Measurements from ENCODE around the gene MAGEA4. TPM values are rescaled to one million over a fixed set of nuclear protein-coding genes. Genes with fewer than 3 reads are reported as not detected.
"Not testable (repeated sequence)": the region's sequence is repeated elsewhere in the genome, so short reads cannot be mapped to it uniquely, and the experiment has no call there.

MAGEA4 gene
- not detected in 2 replicates for total RNA-seq

GRCh38 chrX:151912780-151913179 lies at the start of gene MAGEA4:
Gene MAGEA4 (plus strand): TSS chrX:151912889. CDS start chrX:151923665, 10,776 bp downstream.
- DNase-seq (ENCODE audit: extremely low read depth, low read depth, low spot score): no peak

- peak; percentile 37 for DNase-seq (ENCODE audit: extremely low read depth, low read depth, low spot score)
Observed at GRCh38 chrX:151870602-151871001, 42.1 kb upstream of the MAGEA4 start.

DNA sequence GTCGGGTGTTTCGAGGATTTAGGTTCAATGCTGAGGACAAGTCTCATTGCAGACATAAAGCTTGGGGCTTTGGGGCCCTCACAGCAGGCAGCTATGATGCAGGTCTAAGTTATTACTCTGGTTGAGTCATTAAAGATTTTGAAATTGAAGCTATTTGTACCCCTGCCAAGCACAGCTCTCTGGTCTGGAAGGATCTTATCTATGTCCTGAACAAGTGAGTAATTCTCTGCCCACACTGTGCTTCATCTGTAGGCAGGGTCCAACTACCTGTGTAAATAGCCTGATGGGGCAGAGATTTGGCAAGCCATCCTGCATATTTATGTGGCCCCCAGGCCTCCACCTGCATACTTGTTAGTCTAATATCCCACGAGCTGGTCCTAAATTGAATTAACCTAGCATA lies 41.4 kb upstream of the MAGEA4 start:
- DNase-seq (ENCODE audit: extremely low read depth, low read depth, low spot score): no peak

GRCh38 chrX:151873096-151873495 lies 39.6 kb upstream of the MAGEA4 start:
- no peak for DNase-seq (ENCODE audit: extremely low read depth, low read depth, low spot score)

DNA sequence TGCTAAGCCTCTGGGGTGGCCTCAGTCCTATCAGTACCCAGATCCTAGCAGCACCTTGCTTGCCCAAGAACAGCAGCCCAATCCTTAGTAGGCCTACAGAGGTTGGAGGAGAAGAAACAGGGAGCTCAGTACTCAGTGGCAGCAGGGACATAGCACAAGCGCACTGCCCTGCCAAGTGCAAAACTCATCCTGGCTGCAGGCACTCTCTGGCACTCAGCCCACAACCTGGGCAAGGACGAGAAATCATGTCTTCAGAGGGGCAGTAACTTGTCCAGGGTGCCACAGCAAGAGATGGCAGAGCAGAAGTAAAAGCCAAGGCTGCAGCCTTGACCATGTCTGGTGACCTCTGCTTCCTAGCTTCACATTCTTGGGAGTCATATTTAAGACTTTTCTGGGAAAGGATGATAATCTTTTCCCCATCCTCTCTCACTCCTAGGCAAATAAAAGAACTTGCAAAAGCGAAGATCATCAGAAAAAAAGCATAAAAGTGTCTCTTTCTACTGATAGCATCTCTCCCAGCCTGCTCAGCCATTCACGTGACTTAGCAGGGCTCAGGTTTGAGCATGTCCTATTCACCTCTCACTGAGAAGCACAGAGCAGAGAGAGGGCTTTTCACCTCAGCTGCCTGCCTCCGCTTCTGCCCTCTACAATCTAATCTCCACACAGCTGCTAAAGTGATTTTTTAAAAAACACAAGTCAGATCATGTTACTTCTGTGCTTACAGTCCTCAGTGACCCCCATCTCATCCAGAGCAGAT lies 37.2 kb upstream of the MAGEA4 start:
- DNase-seq (ENCODE audit: extremely low read depth, low read depth, low spot score): no peak

GRCh38 chrX:151878574-151878973 lies 34.1 kb upstream of the MAGEA4 start:
- DNase-seq (ENCODE audit: extremely low read depth, low read depth, low spot score): no peak

GRCh38 chrX:151879856-151880255 lies 32.8 kb upstream of the MAGEA4 start:
- DNase-seq (ENCODE audit: extremely low read depth, low read depth, low spot score): no peak

DNA sequence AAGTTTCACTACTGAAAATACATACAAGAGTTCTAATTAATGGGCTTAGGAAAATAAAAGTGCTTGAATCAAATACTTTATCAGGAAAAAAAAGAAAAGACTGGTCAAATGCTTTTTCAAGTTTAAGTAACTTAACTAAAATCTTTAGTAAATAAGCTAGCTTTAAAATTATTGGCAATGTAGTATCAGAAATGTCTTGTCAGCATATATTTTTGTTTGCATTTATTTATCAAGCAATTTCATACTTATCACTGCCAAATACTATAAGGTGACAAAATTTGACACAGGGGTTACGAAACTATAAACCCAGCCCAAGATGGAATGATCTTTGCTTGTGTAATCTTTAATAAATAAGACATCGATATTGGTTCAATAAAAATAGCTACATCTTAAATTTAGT lies 31.8 kb upstream of the MAGEA4 start:
- no peak for DNase-seq (ENCODE audit: extremely low read depth, low read depth, low spot score)

DNA sequence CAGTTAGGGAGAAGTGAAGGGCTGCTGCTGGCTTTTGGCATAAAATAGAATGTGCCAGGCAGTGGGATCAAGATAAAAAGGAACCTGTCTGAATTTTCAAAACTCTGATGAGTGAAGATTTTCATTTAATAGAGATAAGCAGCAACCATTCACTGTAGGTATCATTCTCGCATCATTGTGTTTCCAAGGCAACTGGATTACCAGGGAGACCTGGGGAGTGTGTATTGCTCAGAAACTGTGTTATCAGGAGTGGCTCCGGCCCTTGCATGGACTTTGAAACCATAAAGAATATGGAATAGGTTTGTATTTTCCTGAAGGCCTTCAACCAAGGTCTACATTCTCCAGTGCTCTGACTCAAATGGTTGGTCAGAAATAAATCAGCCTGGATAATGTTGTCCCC lies 23.3 kb upstream of the MAGEA4 start:
- DNase-seq (ENCODE audit: extremely low read depth, low read depth, low spot score): no peak

DNA sequence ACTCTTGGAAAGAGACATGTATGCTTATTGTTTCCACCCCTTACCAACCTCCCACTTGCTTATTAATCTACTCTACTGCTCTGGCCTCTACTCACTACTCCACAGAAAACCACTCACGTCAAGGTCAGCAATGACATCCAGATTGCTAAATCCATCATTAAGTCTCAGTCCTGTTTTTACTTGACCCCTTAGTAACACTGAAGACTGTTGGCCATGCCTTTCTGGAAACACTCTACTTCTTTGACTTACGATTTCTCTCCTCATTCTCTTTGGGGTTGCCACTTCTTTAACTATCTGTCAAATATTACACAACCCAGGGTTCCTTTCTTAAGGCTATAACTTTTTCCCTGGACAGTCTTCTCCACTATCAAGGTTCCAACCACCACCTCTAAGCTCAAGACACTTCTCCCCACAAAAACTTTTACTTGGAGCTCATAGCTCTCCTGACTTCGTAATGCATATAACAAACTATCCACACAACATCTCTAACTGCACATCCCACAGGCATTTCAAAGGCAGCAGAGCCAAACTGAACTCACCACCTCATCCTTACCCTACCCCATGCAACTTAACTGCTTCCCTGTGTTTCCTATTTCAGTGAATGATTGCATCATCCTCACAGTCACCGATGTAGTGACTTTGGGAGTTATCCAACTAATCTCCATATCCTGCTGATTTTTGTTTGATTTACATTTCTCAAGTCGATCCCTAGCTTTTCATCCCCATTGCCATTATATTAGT lies 15.8 kb upstream of the MAGEA4 start:
- DNase-seq (ENCODE audit: extremely low read depth, low read depth, low spot score): no peak

GRCh38 chrX:151899622-151900021 lies 13.1 kb upstream of the MAGEA4 start:
- DNase-seq (ENCODE audit: extremely low read depth, low read depth, low spot score): no peak

DNA sequence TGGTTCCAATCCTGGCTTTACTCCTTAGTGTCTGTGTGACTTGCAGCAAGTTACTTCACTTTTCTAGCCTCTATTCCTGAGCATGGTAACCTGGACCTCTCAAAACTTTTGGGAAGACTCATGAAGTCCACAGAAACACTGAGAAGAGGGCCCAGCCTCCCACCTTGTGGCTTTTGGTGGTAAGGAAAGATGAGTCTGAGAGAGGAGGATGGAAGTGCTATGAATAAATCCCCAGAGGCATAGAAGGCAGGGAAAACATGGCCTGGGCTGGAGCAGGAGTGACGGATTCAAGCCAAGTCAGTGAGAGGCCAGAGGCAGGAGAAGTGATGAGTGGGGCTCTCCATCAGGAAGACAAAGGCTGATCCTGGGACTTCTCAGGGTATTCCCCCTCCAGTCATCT lies 10.9 kb upstream of the MAGEA4 start:
- DNase-seq (ENCODE audit: extremely low read depth, low read depth, low spot score): no peak

DNA sequence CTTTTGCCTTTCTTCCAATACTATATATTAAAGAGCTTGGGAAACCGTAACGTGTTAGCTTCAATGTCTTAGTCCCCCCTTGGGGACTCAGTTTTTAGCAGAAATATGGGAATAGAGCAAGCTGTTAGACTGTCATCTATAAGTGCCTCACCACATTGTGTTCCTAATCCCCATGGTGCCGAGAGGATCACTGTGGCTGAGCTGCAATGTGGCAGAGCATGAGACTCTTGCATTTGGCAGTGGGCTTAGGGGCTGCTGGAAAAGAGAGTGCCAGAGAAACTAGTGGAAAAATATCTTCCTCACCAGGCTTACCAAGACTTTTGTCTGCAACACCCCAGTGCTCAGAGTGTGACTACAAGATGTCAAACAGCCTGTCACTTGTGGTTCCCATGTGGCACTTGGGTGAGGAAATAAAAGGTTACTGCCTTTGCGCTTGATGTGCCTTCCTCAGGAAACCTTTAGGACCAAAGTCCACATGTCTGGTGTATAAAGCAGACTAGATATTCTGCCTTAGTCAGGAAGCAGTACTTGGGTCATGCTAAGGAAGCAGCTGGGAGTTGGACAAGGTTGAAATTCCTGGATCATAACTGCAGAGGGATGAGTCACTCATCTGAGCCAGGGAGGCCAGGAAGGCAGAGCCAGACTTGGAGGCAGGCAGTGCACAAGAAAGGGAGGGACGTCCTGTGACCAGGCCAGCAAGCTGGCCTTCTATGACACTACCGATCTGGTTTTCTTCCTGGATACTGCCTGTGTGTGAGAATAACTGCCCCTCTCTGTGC lies 9.7 kb upstream of the MAGEA4 start:
- peak; percentile 72 for DNase-seq (ENCODE audit: extremely low read depth, low read depth, low spot score)

DNA sequence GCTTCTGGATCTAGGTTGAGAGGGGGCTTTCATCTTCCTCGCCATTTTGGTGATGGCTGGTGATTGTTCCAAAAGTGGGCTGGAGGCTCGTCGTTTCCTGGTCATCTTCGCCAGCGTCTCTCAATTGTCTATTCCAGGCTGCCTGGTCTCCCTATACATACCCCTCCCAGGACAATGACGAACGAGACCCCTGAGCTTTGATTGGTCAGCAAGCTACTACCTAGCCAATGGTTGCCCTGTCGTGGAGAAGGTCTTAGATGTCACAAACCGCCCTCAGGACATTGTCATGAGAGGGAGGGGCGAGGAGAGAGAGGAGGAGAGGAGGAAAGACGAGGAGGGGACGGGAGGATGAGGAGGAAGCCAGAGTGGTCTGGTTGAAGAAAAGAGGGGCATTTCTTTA lies 7.7 kb upstream of the MAGEA4 start:
- no peak for DNase-seq (ENCODE audit: extremely low read depth, low read depth, low spot score)

DNA sequence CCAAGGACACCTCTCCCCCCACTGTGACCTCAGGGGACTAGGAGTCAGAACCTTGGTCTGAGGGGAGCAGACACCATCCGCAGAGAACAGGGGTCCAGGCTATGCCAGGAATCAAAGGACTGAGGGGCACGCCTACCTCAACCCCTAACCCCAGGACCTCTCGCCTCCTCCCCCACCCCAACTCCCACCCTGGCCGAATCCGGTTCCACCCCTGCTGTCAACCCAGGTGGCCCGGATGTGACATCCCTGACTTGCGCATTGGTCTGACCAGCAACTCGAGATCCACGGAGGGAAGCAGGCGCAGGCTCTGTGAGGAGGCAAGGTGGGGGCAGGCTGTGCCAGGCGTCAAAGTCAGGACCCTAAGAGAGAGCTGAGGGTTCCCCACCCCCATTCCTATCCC lies 468 bp upstream of the MAGEA4 start:
- DNase-seq (ENCODE audit: extremely low read depth, low read depth, low spot score): no peak

- DNase-seq (ENCODE audit: extremely low read depth, low read depth, low spot score): not testable (repeated sequence)
Observed at GRCh38 chrX:151918736-151919135, 6.0 kb downstream of the MAGEA4 start.

- no peak for DNase-seq (ENCODE audit: extremely low read depth, low read depth, low spot score)
Observed at GRCh38 chrX:151919610-151920009, 6.9 kb downstream of the MAGEA4 start.

DNA sequence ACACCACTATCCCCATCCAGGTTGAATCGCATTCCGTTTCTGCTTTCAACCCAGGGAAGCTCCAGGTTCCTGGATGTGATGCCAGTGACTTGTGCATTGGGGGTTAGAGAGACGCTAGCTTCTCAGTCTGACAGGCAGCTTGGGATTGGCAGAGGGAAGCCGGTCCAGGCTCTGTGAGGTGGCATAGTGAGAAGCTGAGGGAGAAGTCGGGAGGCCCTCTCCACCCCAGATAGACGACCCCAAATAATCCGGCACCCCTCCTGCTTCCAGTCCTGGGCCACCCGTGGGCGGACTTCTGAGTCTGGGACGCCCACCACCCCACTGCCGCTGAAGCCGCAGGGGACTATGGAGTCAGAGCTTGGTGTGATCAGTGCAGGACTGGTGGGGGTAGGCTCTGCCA lies 7.4 kb downstream of the MAGEA4 start:
- DNase-seq (ENCODE audit: extremely low read depth, low read depth, low spot score): no peak

GRCh38 chrX:151920530-151920929 lies 7.8 kb downstream of the MAGEA4 start:
- no peak for DNase-seq (ENCODE audit: extremely low read depth, low read depth, low spot score)

- no peak for DNase-seq (ENCODE audit: extremely low read depth, low read depth, low spot score)
Observed at GRCh38 chrX:151921292-151921691, 8.6 kb downstream of the MAGEA4 start.

DNA sequence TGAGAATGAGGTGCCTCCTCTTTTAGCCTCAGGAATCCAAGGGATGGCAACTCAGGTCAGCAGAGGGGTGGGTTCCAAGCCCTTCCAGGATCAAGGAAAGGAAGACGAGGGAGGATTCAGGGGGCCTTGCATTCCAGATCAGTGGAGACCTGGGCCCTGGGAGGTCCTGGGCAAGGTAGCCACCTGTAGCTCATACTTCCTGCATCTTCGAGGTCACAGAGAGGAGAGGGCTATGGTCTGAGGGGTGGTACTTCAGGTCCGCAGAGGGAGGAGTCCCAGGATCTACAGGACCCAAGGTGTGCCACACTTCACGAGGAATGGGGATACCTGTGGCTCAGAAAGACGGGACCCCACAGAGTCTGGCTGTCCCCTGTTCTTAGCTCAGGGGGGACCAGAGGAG lies 9.2 kb downstream of the MAGEA4 start:
- DNase-seq (ENCODE audit: extremely low read depth, low read depth, low spot score): no peak

DNA sequence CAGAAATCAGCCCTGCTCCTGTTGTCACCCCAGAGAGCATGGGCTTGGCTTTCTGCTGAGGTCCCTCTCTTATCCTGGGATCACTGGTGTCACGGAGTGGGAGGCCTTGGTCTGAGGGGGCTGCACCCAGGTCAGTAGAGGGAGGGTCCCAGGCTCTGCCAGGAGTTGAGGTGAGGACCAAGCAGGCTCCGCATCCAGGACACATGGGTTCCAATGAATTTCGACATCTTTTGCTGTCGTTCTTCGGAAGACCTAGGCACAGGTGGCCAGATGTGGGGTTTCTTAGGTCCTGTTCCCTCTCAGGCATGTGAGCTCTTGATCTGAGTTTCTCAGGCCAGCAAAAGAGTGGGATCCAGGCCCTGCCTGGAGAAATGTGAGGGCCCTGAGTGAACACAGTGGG lies 10.0 kb downstream of the MAGEA4 start:
- no peak for DNase-seq (ENCODE audit: extremely low read depth, low read depth, low spot score)
